Neural cell (in vitro differentiated cells): ENCODE data around the gene BTBD17. TPM values are rescaled to one million over a fixed set of nuclear protein-coding genes. Genes with fewer than 3 reads are reported as not detected.

Experiments used
- H2AFZ ChIP-seq: fragments of 200-600, 300-800 bp; sonication (generic), shearing (Covaris generic); 2 replicates; pipeline ENCODE4 v1.6.0; 2014; ENCODE audit warnings: low read depth, mild to moderate bottlenecking, antibody characterized with exemption, low read length, moderate library complexity
- H3F3A ChIP-seq: fragments of 200-600 bp; shearing (Covaris generic); 2 replicates; pipeline ENCODE4 v1.6.1; 2016; ENCODE audit warnings: mild to moderate bottlenecking, moderate library complexity, mixed read lengths, antibody characterized with exemption, low read length; ENCODE audit not compliant: insufficient read depth, poor library complexity, severe bottlenecking
- H3K27ac ChIP-seq: fragments of 200-600, 300-800 bp; sonication (generic), shearing (Covaris generic); 2 replicates; pipeline ENCODE4 v1.5.1; 2014; ENCODE audit warnings: mild to moderate bottlenecking, low read length, moderate library complexity
- H3K27me3 ChIP-seq: fragments of 300-800, 200-600 bp; sonication (generic), shearing (Covaris generic); 2 replicates; pipeline ENCODE4 v1.6.0; 2014; ENCODE audit warnings: mild to moderate bottlenecking, low read depth, low read length, moderate library complexity; ENCODE audit not compliant: insufficient read depth
- H3K36me3 ChIP-seq: fragments of 300-800, 200-600 bp; sonication (generic), shearing (Covaris generic); 2 replicates; pipeline ENCODE4 v1.5.1; 2014; ENCODE audit warnings: mild to moderate bottlenecking, antibody characterized with exemption, low read length, moderate library complexity; ENCODE audit not compliant: insufficient read depth
- H3K4me2 ChIP-seq: fragments of 300-800, 200-600 bp; sonication (generic), shearing (Covaris generic); 2 replicates; pipeline ENCODE4 v1.6.0; 2014; ENCODE audit warnings: mild to moderate bottlenecking, low read length
- H3K4me3 ChIP-seq: fragments of 300-800, 200-600 bp; sonication (generic), shearing (Covaris generic); 2 replicates; pipeline ENCODE4 v1.5.1; 2014; ENCODE audit warnings: mild to moderate bottlenecking, low read length, moderate library complexity
- H3K79me2 ChIP-seq: fragments of 200-600 bp; shearing (Covaris generic); replicated peaks from 2 replicates; pipeline ENCODE4 v1.6.0; 2014; ENCODE audit warnings: mild to moderate bottlenecking, low read length, moderate library complexity; ENCODE audit not compliant: insufficient read depth
- H3K9ac ChIP-seq: fragments of 300-800, 200-600 bp; sonication (generic), shearing (Covaris generic); 2 replicates; pipeline ENCODE4 v1.6.1; 2016; ENCODE audit warnings: mild to moderate bottlenecking, low read length, mixed read lengths
- H3K9me2 ChIP-seq: fragments of 200-600 bp; shearing (Covaris generic); 2 replicates; pipeline ENCODE4 v1.6.1; 2016; ENCODE audit warnings: mild to moderate bottlenecking, low read length, mixed read lengths; ENCODE audit not compliant: insufficient read depth
- H3K9me3 ChIP-seq: fragments of 200-600, 300-800 bp; sonication (generic), shearing (Covaris generic); 2 replicates; pipeline ENCODE4 v1.6.1; 2016; ENCODE audit warnings: mild to moderate bottlenecking, mixed run types, low read length, moderate library complexity, mixed read lengths
- H4K20me1 ChIP-seq: fragments of 200-600 bp; shearing (Covaris generic); 2 replicates; pipeline ENCODE4 v1.6.1; 2016; ENCODE audit warnings: mild to moderate bottlenecking, mixed run types; ENCODE audit not compliant: insufficient read depth
- EP300 ChIP-seq: fragments of 450-650 bp; conservative IDR thresholded peaks from 2 replicates; pipeline ENCODE4 v1.6.1; 2014; ENCODE audit warnings: antibody characterized with exemption, mild to moderate bottlenecking, moderate library complexity; ENCODE audit not compliant: poor library complexity, severe bottlenecking
- EZH2 ChIP-seq: fragments of 200-600, 300-800 bp; shearing (Covaris generic), sonication (generic); IDR thresholded peaks from 2 replicates; pipeline ENCODE4 v1.6.1; 2014; ENCODE audit warnings: antibody characterized with exemption, low read length, borderline replicate concordance, mild to moderate bottlenecking; ENCODE audit not compliant: insufficient read depth, poor library complexity, severe bottlenecking
- MXI1 ChIP-seq: fragments of 450-650 bp; conservative IDR thresholded peaks from 2 replicates; pipeline ENCODE4 v1.6.1; 2014; ENCODE audit warnings: antibody characterized with exemption, mild to moderate bottlenecking; ENCODE audit not compliant: poor library complexity, severe bottlenecking
- POLR2AphosphoS5 ChIP-seq: IDR thresholded peaks from 2 replicates; pipeline ENCODE4 v1.6.1; 2012
- RAD21 ChIP-seq: fragments of 450-650 bp; conservative IDR thresholded peaks from 2 replicates; pipeline ENCODE4 v1.6.1; 2014; ENCODE audit warnings: antibody characterized with exemption, mild to moderate bottlenecking, moderate library complexity
- SMC3 ChIP-seq: fragments of 450-650 bp; conservative IDR thresholded peaks from 2 replicates; pipeline ENCODE4 v1.6.1; 2014; ENCODE audit warnings: antibody characterized with exemption, mild to moderate bottlenecking, moderate library complexity; ENCODE audit not compliant: poor library complexity
- TAF1 ChIP-seq: IDR thresholded peaks from 2 replicates; pipeline ENCODE4 v1.6.1; 2012; ENCODE audit warnings: low read depth
- polyA plus RNA-seq: library from polyadenylated mRNA; depleted of rRNA; stranded (reverse); fragments of >200 nt; gene quantifications from 2 replicates; pipeline ENCODE4 v1.2.3, GENCODE V29; 2014
- TF ChIP-seq, protein P1 (sequence below): IDR thresholded peaks from 2 replicates; pipeline ENCODE4 v1.6.1; 2012; ENCODE audit warnings: borderline replicate concordance
- TF ChIP-seq, protein P2 (sequence below): fragments of 450-650 bp; IDR thresholded peaks from 2 replicates; pipeline ENCODE4 v1.5.1; 2014; ENCODE audit warnings: antibody characterized with exemption, mild to moderate bottlenecking, moderate library complexity; ENCODE audit not compliant: poor library complexity, severe bottlenecking

BTBD17 gene
- polyA plus RNA-seq, 1 donor from 2014 or later = 5.3 TPM

DNA sequence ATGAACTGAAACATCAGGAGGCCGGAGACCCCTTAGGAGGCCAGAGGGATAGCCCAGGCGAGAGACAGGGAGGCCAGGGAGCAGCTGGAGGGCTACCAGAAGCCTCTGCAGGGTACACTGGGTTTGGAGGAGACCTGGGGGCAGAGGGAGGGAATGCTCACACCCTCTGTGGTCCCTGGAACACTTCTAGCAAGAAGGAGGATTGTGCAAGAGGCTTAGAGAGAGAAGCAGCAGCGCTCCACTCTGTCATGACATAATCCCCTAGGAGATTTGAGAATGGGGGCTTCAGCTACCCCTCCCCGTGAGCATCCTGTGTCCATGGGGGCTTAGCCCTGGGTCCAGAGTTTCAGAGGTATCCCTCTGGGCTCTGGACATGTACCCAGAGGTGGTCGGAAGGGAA, 21.5 kb upstream of the BTBD17 start:
- H3K4me3 ChIP-seq = no peak overlapping the region
- H4K20me1 ChIP-seq = no peaks in the 10 kb centered on the region
- no peaks in the 10 kb centered on the region for H3K9me2 ChIP-seq
- no peak overlapping the region for H3K9ac ChIP-seq
- no peaks in the 10 kb centered on the region for H3F3A ChIP-seq
- no peak overlapping the region for H3K27ac ChIP-seq
- TF ChIP-seq, protein P1, sequence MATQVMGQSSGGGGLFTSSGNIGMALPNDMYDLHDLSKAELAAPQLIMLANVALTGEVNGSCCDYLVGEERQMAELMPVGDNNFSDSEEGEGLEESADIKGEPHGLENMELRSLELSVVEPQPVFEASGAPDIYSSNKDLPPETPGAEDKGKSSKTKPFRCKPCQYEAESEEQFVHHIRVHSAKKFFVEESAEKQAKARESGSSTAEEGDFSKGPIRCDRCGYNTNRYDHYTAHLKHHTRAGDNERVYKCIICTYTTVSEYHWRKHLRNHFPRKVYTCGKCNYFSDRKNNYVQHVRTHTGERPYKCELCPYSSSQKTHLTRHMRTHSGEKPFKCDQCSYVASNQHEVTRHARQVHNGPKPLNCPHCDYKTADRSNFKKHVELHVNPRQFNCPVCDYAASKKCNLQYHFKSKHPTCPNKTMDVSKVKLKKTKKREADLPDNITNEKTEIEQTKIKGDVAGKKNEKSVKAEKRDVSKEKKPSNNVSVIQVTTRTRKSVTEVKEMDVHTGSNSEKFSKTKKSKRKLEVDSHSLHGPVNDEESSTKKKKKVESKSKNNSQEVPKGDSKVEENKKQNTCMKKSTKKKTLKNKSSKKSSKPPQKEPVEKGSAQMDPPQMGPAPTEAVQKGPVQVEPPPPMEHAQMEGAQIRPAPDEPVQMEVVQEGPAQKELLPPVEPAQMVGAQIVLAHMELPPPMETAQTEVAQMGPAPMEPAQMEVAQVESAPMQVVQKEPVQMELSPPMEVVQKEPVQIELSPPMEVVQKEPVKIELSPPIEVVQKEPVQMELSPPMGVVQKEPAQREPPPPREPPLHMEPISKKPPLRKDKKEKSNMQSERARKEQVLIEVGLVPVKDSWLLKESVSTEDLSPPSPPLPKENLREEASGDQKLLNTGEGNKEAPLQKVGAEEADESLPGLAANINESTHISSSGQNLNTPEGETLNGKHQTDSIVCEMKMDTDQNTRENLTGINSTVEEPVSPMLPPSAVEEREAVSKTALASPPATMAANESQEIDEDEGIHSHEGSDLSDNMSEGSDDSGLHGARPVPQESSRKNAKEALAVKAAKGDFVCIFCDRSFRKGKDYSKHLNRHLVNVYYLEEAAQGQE = no peak
- TF ChIP-seq TAF1 = no peak
- no peak overlapping the region for H2AFZ ChIP-seq
- no peak overlapping the region for H3K4me2 ChIP-seq
- H3K36me3 ChIP-seq = no peaks in the 10 kb centered on the region
- no peaks in the 10 kb centered on the region for H3K27me3 ChIP-seq
- no peaks in the 10 kb centered on the region for H3K79me2 ChIP-seq
- no peaks in the 10 kb centered on the region for H3K9me3 ChIP-seq

DNA sequence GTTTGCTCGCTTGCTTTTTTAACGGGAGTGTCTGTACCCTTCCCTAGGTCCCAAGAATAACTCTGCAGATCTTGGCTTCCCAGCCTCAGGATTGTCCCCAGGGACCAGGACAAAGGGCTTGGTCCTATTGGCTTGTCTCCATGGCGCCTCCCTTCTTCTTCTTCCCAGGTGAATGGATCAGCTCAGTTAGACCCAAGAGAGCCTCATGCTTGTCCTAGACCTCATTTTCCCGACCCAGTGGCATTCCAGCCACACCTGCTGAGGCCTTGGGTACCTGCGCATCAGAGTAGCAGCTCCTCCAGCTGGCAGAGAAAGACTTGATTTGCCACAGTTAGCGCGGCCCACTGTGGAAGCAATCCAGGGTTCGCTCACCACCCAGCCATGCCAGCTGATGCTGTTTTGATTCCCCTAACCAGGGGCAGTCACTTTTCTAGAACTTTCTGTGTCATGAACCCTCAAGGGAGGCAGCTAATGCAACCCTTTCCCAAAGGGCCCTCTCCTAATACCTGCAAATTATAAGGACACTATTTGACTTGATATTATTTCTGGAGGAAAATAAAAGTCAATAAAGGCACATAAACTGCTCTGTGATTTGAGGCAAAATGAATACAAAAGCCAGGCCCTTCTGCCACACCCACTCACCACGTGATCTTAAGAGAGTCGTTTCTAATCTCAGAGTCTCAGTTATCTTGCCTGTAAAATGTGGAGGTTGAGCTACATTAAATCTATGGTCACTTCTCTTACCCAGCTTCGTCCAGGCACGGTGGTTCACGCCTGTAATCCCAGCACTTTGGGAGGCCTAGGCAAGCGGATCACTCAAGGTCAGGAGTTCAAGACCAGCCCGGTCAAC, 19.5 kb upstream of the BTBD17 start:
- Histone ChIP-seq H3K9me3 (no peaks in the 10 kb centered on the region), H3K27ac (no peak overlapping the region), H3K27me3 (no peaks in the 10 kb centered on the region), H2AFZ (no peak overlapping the region), H3F3A (no peaks in the 10 kb centered on the region), H3K4me2 (no peak overlapping the region), H3K9ac (no peak overlapping the region), H3K9me2 (no peaks in the 10 kb centered on the region), H4K20me1 (no peaks in the 10 kb centered on the region), H3K79me2 (no peaks in the 10 kb centered on the region), H3K4me3 (no peak overlapping the region), H3K36me3 (no peaks in the 10 kb centered on the region)
- TF ChIP-seq SMC3 (no peak), EZH2 (no peak), TAF1 (no peak), MXI1 (no peak), POLR2AphosphoS5 (no peak), EP300 (no peak), RAD21 (no peak)
- TF ChIP-seq, protein P1 = no peak
- TF ChIP-seq, protein P2, sequence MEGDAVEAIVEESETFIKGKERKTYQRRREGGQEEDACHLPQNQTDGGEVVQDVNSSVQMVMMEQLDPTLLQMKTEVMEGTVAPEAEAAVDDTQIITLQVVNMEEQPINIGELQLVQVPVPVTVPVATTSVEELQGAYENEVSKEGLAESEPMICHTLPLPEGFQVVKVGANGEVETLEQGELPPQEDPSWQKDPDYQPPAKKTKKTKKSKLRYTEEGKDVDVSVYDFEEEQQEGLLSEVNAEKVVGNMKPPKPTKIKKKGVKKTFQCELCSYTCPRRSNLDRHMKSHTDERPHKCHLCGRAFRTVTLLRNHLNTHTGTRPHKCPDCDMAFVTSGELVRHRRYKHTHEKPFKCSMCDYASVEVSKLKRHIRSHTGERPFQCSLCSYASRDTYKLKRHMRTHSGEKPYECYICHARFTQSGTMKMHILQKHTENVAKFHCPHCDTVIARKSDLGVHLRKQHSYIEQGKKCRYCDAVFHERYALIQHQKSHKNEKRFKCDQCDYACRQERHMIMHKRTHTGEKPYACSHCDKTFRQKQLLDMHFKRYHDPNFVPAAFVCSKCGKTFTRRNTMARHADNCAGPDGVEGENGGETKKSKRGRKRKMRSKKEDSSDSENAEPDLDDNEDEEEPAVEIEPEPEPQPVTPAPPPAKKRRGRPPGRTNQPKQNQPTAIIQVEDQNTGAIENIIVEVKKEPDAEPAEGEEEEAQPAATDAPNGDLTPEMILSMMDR = no peak
